HG02763 (cell line): ENCODE results near the gene WDR1.

Experiments used
- ATAC-seq: cut with Tn5 transposase; IDR thresholded peaks from one replicate; pipeline ENCODE4 v1.9.1; 2021; ENCODE audit warnings: mild to moderate bottlenecking, moderate library complexity; ENCODE audit not compliant: unreplicated experiment

Gene WDR1

DNA sequence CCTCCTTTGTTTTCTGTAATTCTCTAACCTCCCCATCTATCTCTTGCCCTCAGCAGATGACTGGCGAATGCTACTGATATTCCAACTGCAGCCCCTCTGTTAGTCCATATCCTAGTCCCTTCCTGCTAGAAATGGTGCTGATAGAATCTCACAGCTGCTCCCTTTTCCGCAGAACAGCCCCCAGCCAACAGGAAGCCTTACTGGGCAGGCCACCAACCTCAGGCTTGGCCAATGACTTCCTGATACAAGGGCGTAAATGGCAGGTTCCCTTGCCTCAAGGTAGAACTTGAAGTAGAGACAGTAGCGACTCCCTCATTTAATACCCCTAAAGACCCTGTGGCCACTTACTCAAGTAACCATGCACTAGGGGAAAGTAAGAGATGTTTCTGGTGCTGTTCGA lies 68.6 kb downstream of the WDR1 start:
- ATAC-seq, result no peak

DNA sequence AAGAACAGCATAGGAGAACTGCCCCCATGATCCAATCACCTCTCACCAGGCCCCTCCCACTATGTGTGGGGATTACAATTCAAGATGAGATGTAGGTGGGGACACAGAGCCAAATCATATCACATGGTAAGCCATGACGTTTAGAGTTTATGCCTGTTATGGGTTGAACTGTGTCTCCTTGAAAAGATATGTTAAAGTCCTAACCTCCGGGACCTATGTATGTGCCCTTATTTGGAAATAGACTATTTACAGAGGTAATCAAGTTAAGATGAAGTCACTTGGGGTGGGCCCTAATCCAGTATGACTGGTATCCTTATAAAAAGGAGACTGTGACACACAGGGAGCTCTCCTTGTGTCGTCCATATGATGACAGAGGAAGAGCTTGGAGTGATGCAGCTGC lies 70.1 kb downstream of the WDR1 start:
- no peak for ATAC-seq

DNA sequence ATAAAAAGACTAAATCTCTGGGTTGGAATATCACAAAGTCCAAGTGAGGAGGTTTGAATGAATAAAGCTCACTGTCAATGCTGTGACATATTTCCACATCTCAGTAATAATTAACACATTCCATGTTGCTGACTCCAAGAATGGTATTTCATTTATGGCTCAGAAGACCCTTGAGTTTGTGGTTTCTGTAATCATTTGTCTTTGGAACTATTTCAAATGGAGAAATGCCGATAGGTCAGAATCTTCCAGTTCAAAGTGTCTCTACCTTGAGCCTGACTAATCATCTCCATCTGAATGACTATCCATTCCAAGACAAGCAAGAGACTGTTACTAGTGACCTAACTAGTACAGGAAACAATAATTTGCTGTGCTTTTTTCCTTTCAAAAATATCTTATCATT lies 71.1 kb downstream of the WDR1 start:
- ATAC-seq, result no peak

DNA sequence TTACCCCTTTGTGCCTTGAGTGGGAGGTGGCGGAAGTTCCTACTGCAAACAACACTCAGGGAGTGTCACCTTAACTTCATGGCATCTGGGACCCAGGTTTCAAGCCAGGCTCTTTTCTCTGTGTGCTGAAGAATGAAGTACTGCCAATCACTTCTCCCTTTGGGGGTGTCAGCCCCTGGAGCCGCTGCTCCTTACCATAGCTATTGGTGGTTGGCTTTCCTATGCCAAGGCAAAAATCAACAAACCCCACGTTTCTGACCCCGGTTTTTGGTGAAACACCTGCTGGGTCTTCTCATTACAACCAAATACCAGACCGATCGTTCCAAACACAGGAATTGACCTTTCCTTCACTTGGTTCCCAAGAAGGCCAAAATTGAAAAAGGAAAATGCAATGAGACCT lies 75.6 kb downstream of the WDR1 start:
- no peak for ATAC-seq

DNA sequence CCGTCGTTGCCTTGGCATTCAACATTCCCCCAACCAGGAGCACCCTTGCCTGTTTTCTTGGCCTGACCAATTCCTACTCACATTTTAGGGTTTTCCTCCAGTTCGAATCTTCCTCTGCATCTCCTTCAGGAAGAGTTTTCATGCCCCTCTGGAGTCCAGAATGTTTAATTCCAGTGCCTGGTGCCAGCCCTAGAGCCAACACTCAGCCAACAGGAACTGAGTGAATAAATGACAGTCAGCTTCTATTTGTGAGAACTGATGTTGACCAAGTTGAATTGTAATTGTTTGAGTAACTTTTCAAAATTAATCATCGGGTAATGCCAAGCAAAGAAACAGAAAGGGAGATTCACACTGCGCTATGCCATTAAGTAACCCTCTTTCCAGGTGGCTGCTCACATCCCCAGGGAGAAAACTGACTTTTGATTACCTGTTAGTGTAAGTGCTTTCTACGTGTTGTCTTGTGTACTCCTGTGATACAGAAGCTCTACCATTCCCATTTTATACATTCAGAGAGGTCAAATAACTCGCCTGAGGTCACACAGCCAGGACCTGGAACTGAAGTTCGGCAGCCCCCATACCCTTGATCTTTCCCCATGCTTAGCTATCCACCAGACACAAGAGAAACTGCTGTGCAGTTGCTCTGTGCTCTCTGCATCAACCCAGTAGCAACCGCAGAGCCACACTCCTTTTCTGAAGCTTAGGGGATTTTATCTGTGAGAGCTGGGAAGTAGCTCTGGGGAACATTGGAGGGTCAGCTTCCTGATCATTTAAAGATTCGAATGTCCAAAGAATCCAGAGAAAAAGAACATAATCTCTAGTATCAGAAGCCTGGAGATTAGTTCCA lies 76.3 kb downstream of the WDR1 start:
- no peak for ATAC-seq

DNA sequence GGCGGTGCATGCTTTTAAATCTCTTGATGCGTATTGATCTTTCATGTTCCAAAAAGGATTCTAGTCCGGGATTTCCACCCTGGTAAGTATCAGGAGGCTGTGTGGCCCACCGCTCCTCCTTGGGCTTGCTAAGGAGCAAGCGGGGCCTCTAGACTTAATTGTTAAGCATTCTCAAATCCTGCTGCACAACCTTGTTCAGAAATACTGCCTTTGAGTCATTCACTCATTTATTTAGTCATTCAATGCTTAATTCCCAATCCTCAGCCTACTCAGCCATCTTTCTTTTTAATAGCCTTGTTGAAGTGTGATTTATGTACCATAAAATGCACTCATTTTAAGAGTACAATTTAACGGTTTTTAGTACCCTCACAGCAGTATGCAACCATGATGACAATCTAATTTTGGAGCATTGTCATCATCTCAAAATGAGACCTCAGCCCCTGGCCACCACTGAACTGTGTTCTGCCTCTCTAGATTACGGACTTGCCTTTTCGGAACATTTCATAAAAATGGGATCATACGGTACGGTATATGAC lies 79.7 kb downstream of the WDR1 start:
- ATAC-seq, result no peak

DNA sequence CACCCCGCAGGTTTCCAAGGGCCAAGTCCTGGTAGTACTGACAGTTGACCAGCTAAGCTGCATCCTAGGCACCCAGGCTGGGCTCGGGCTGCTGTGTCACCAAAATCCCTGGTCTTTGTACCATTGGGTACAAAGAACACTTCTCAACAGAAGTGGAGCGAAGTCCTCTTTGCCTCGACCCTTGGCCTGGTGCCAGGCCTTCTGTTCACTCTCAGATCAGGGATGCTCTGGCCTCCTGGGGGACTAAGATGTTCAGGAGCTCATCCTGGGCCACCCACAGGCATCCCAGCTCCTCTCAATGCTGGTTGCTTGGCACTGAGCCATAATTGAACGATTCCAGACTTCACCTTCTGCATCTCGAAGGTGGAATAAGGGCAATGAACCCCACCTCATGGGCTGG lies 81.5 kb downstream of the WDR1 start:
- ATAC-seq, result no peak

DNA sequence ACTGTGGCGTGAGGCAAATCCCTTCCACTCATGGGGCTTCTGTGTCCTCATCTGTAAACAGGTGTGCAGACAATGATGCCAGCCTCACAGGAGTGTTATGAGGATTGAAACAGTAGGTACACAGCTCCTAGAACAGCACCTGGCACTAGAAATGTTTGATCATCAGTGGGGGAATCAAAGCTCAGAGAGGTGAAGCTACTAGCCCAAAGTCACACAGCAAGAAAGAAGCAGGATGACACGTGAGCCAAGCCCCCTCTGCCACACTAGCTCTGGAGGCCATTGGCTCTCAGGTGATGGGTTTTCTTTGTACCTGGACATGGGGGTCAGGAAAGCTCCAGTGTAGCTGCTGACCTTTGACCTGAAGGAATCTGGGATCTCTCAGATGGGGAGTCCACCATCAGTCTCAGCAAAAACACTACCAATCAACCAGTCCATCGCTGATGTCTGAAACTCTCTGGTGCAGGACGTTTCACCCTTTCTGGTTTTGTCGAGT lies 81.9 kb downstream of the WDR1 start:
- ATAC-seq, result no peak

DNA sequence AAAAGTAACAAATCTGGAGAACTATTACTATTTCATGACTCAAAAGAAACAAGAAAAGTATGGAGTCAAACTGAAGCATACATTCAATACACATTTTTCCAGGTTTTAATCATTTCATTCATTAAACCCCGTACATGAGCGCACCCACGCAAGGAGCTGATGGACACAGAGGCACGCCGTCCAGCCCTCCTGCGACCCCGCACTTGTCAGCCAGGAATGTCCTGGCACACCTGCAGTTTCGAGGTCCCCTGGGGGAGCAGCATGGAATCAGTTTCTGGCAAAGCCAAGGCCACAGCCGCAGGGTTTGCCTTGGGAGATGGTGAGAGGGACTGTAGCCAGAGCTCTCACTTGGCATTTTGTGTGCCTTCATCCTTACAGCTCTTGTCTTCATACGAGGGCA lies 82.5 kb downstream of the WDR1 start:
- no peak for ATAC-seq

DNA sequence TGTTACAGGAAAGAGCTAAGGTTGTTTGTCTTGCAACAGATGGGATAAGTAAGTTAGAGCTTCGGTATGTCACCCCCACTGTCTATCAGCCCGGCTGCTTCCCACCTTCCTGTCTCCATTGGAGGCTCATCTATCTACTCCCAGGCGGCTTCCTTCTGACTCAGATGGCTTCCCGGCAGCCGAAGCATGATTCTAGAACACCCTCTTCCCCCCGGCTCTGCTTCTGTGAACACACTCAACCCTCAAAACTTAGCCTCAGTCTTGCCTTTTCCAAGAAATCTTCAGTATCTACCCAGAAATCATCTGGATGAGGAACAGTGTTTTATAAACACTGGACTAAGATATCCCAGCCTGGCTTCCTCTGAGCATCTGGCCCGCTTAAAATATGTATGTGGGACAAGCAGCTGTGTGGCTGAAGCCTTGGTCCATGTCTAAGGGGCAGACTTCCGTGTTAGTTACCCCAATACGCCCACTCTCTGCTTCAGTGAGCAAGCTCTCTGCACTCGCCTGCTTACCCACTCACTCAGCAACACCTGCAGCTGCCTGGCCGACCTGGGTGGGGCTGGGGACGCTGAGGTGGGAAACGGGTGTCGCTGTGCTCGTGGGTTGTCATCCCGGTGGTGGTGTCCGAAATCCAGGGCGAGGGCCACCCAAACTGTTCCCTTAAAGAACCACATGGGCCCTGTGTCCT lies 83.3 kb downstream of the WDR1 start:
- ATAC-seq, result no peak

DNA sequence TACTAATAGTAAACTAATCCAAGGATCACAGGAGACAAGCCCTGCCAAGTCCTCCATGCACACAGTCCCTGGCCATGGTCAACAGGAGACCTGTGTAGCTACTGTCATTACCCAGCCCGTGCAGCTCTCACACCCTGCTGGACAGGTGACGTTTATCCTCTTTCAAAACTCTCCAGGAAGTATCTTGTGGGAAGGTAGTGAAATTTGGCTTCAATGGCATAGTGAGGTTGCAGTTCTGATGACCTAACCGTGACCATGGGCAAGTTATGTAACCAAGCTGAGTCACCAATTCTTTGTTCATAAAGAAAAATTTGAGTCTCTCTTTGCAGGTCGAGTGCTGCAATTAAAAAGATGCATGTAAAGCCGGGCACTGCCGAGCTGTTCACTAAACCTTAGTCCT lies 84.0 kb downstream of the WDR1 start:
- ATAC-seq, result no peak

DNA sequence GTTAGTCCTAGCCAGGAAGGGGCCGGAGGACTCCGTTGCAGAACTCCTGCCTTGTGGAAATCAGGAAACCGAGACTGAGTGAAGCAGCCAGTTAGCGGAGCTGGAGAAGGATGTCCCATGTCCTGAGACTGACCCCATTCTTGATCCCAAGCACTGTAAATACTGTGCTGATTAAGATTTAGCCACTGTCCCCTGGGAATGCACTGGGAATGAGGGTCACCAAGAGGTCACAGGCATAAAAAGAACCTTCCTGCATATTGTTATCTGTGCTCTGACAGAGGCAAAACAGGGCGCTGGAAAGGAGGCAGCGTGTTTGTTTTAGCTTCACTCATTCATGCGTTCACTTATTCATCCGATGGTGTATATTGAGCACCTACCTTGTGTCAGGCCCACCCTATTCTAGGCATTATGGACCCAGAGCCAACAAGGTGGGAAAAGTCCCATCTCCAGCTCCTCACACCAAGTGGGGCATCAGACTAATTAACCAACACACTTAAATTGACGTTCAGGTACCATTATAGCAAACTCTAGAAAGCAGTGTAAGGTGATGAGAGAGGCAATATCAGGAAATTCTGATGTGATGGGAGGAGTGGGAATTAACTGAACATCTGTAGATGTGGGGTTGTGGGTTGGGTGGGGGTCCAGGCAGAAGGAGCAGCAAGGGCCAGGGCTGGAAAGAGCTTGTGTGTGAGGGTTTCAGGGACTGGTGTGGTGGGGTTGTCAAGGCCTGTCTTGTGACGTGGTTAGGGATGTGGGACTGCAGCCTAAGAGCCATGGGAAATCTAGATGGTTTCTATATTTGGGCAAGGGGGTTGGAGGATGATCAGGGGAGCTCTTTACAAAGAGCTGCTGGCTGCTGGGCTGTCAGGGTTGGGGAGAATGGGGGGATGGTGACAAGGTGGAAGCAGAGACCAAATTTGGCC lies 84.7 kb downstream of the WDR1 start:
- ATAC-seq, result no peak

DNA sequence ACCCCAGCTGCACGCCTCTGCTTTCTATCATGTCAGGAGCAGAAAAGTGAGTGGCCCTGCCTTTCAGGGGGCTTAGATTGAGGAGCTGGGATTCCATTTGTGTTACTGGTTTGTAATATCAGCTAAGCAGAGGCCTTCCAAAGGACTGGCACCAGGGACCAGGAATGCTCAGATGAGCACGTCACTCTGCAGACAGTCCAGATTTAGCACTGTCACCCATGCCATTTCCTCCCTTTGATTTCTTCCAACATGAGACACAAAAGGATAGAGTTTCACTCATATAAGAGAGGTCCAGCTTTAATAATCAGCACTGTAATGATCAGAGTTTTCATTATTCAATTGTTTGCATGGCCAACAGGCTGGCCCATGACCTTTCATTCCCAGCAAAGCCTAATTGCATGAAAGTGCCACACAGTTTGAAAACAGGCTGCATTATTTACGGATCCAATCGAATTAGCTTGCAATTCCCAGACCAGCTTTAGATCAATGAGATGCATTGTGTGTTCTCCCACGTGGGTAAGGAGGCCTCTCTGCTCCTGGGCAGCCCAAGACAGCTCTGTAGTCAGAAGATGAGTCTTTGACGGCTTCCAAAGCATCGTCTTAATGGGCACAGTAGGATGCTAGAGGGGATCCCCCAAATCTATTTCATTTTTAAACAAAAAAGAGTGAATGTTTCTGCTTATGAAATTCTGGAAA lies 85.5 kb downstream of the WDR1 start:
- ATAC-seq, result no peak

DNA sequence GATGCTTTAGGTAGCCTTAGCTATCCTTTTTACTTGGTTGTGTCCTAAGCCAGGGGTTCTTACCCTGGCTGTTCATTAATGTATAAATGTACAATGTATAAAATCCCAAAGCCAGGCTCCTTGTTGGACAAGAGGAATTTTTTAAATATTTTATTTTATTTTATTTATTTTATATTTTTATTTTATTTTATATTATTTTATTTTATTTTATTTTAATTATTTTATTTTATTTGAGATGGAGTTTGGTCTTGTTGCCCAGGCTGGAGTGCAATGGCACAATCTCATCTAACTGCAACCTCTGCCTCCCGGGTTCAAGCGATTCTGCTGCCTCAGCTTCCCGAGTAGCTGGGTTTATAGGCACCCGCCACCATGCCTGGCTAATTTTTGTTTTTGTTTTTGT lies 87.2 kb downstream of the WDR1 start:
- no peak for ATAC-seq

DNA sequence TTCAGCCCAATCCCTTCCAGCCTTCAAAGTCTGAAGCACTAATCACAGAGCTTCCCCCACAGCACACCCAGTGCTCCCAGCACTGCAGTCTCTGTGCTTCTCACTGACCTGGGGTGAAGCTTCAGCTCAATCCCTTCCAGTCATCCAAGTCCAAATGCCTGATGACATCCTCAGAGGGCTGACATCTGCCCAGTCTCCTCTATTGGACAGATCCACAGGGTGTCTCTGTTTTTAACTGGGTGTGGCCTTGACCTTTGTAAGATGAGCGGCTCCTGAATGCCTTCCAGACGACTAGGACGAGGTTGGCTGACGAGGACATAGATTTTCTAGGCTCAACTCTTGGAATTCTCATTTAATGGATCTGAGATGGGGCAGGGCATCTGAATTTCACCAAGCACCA lies 87.7 kb downstream of the WDR1 start:
- no peak for ATAC-seq

DNA sequence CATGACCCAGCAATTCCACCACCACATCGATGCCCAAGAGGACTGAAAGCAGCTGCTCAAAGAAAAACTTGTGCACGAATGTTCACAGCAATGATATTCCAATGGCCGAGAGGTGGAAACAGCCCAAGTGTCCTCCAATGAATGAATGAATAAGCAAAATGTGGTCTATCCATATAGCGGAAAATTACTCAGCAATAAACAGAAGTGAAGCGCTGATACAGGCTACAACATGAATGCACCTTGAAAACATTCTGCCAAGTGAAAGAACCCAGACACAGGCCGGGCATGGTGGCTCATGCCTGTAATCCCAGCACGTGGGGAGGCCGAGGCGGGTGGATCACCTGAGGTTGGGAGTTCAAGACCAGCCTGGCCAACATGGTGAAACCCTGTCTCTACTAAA lies 90.1 kb downstream of the WDR1 start:
- ATAC-seq, result no peak

DNA sequence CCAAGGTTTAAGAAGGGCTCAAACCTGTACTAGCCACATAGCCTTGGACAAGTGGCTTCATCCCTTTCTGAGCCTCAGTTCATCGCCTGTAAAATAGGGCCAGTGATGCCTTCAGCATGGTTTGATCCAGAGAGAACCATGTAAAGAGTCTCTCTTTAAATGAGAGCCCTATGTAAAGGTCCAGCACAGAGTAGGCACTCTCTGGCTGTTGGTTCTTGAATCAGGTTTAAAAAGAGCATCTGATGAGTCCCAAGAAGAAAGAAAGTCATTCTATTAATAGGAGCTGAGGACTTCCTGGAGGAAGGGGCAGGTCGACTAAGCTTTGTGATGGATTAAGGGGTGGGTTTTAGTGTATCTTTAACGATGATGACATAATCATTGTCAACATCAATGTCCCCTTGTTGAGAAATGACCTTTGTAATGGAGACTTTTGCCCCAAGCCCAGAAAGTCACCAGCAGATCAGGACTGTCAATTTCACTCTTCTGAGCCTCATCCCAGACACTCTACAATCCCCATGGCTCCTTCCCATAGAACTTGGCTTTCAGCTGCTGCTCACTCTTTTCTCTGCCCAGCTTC lies 91.3 kb downstream of the WDR1 start:
- no peak for ATAC-seq
